ENCODE measurements around the gene OTOA. TPM values are rescaled to one million over a fixed set of nuclear protein-coding genes. Genes with fewer than 3 reads are reported as not detected.

Gene OTOA
- total and polyA plus RNA-seq, 2 of the 13 experiments (the other 11 are each of a cell fraction or from before 2014, with no cell fraction given): 0.05 to 0.15 TPM

DNA sequence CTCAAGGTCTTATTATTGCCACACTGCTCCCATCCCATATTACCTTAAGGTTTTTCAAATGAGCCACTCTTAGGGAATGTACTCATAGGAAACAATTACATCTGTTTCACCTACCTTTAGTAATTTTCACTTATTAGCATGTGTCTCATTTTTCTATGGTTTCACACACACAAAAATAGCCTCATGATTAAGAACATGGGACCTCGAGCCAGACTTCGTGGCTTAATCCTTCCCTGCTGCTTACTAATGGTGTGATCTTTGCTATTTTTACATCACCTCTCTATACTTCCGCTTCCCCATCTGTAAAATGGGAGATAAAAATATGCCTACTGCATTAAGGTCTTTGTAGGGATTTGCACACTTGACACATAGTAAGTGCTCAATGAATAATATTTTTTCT, 38.5 kb downstream of the OTOA start:
- intact Hi-C loops (cut with micrococcal nuclease; ENCODE audit: unreplicated experiment) (no loop called here), in situ Hi-C loops (cut with HindIII; ENCODE audit: extremely low pct_ligation_motif_present, low pct_unique_long_range_greater_than_20kb) (no loop called here)
- no peaks in the 10 kb centered on the region for H3K36me3 ChIP-seq (replicated peaks in 1 of 2; ENCODE audit: control insufficient read depth in 1 of 2, insufficient read depth in 2 of 2, low read length in 2 of 2)
- TF ChIP-seq ASH2L (IDR thresholded peaks at IDR 0.05; ENCODE audit: insufficient read length, low read depth, low read length) (no peak), IRF2 (CRISPR knock-in tag; IDR thresholded peaks at IDR 0.05) (no peak), ZNF605 (CRISPR knock-in tag; IDR thresholded peaks at IDR 0.05) (no peak), ZNF263 (CRISPR knock-in tag; IDR thresholded peaks at IDR 0.05) (no peak), TERF1 (CRISPR knock-in tag; IDR thresholded peaks at IDR 0.05) (no peak), JDP2 (CRISPR knock-in tag; IDR thresholded peaks at IDR 0.05; ENCODE audit: borderline replicate concordance) (no peak), MAFG (CRISPR knock-in tag; IDR thresholded peaks at IDR 0.05) (no peak), KDM6A (CRISPR knock-in tag; IDR thresholded peaks at IDR 0.05; ENCODE audit: low read depth) (no peak), RNF219 (CRISPR knock-in tag; IDR thresholded peaks at IDR 0.05) (no peak), HCFC1 (IDR thresholded peaks at IDR 0.05; ENCODE audit: low read depth, low read length) (no peak)
- TF ChIP-seq, protein P1, sequence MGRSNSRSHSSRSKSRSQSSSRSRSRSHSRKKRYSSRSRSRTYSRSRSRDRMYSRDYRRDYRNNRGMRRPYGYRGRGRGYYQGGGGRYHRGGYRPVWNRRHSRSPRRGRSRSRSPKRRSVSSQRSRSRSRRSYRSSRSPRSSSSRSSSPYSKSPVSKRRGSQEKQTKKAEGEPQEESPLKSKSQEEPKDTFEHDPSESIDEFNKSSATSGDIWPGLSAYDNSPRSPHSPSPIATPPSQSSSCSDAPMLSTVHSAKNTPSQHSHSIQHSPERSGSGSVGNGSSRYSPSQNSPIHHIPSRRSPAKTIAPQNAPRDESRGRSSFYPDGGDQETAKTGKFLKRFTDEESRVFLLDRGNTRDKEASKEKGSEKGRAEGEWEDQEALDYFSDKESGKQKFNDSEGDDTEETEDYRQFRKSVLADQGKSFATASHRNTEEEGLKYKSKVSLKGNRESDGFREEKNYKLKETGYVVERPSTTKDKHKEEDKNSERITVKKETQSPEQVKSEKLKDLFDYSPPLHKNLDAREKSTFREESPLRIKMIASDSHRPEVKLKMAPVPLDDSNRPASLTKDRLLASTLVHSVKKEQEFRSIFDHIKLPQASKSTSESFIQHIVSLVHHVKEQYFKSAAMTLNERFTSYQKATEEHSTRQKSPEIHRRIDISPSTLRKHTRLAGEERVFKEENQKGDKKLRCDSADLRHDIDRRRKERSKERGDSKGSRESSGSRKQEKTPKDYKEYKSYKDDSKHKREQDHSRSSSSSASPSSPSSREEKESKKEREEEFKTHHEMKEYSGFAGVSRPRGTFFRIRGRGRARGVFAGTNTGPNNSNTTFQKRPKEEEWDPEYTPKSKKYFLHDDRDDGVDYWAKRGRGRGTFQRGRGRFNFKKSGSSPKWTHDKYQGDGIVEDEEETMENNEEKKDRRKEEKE (IDR thresholded peaks at IDR 0.05): no peak
- DNase-seq (ENCODE audit: low spot score): no peak
- 12% methylated on average over 3 of the region's 3 CpGs for whole genome bisulfite sequencing (ENCODE audit: low lambda C conversion rate)
- no peak overlapping the region for H3K4me3 ChIP-seq (replicated peaks in 1 of 3; ENCODE audit: insufficient read depth in 1 of 3, low read depth in 2 of 3, low read length in 3 of 3)
- no TSS peak for BruUV-seq (replicated peaks)
- H3K9ac ChIP-seq (ENCODE audit: insufficient read depth, low read depth, low read length): no peak overlapping the region
- FAIRE-seq: no peak
- peaks cover 0 to 32% of the 10 kb centered on the region in 2 experiments; a peak in 4 of 5 replicates for H3K27me3 ChIP-seq (ENCODE audit: control insufficient read depth in 1 of 2, insufficient read depth in 2 of 2, low read length in 2 of 2)
- no peaks in the 10 kb centered on the region for H3K4me1 ChIP-seq (ENCODE audit: insufficient read depth, low read length)
- CTCF ChIA-PET (ENCODE audit: low intra/inter-chr PET ratio, low total read pairs): no interaction called here
- no peak overlapping the region for H3K4me2 ChIP-seq (ENCODE audit: low read depth, low read length)
- ATAC-seq: no peak
- H3K9me3 ChIP-seq (ENCODE audit: low read length): no peaks in the 10 kb centered on the region
- H3K79me2 ChIP-seq (ENCODE audit: insufficient read depth, low read length): no peaks in the 10 kb centered on the region
- H2AFZ ChIP-seq (ENCODE audit: low read length): no peak overlapping the region
- POLR2A ChIA-PET: no interaction called here
- H4K20me1 ChIP-seq (ENCODE audit: insufficient read depth, low read length): no peaks in the 10 kb centered on the region
- H3K27ac ChIP-seq (ENCODE audit: extremely low read length, insufficient read depth, low read length): no peak overlapping the region
